Activated CD8-positive, alpha-beta T cell treated with anti-CD3 and anti-CD28 coated beads for 36 hours (primary cell): ENCODE measurements around the gene NGFR. TPM values are rescaled to one million over a fixed set of nuclear protein-coding genes. Genes with fewer than 3 reads are reported as not detected.

Source experiments
- ATAC-seq: fragments of 200-7000 bp; cut with Tn5 transposase; one replicate; pipeline ENCODE4 v1.10.0; 2021; ENCODE audit warnings: mild to moderate bottlenecking, moderate library complexity
- CTCF ChIA-PET: fragments of 350-600 bp; sonication (Branson Sonifier 250); formaldehyde crosslinking; loops from one replicate; lab custom pipeline; 2021; ENCODE audit warnings: antibody characterized with exemption; lab: Charles Lee
- POLR2A ChIA-PET: fragments of 350-600 bp; sonication (Branson Sonifier 250); formaldehyde crosslinking; loops from one replicate; lab custom pipeline; 2021; ENCODE audit warnings: antibody characterized with exemption; lab: Charles Lee
- DNase-seq: peaks from one replicate; pipeline ENCODE4 v3.0.0-alpha.2; 2020
- H3K27ac Mint-ChIP-seq: one replicate; pipeline ENCODE4 v1.8.0; 2021; ENCODE audit warnings: mild to moderate bottlenecking, mixed read lengths
- H3K27me3 Mint-ChIP-seq: one replicate; pipeline ENCODE4 v1.8.0; 2021; ENCODE audit warnings: mixed read lengths
- H3K36me3 Mint-ChIP-seq: one replicate; pipeline ENCODE4 v1.8.0; 2021; ENCODE audit warnings: low read depth, mixed read lengths
- H3K4me1 Mint-ChIP-seq: one replicate; pipeline ENCODE4 v1.8.0; 2021; ENCODE audit warnings: low read depth, mixed read lengths
- H3K4me3 Mint-ChIP-seq: one replicate; pipeline ENCODE4 v1.8.0; 2021; ENCODE audit warnings: mild to moderate bottlenecking, moderate library complexity, mixed read lengths
- H3K9me3 Mint-ChIP-seq: one replicate; pipeline ENCODE4 v1.8.0; 2021; ENCODE audit warnings: mixed read lengths
- CTCF ChIP-seq: fragments of 200-600 bp; IDR thresholded peaks from one replicate; pipeline ENCODE4 v1.8.0; 2022; ENCODE audit warnings: antibody characterized with exemption, mild to moderate bottlenecking
- intact Hi-C: fragments of 100-400 bp; cut with micrococcal nuclease; formaldehyde crosslinking; loops from one replicate; pipeline ENCODE4 v1.10.0; 2022
- total RNA-seq, 2 experiments: library from RNA; stranded (reverse); gene quantifications; one replicate each; pipeline ENCODE4 v1.2.3, GENCODE V29; 2021

Gene NGFR
- total RNA-seq, 2 experiments from 2014 or later = 0.09 TPM; not detected in 1

GRCh38 chr17:49494399-49494985 is 601 bp upstream of the NGFR start:
- Mint-ChIP-seq H3K4me1 (peaks cover 22% of the 10 kb centered on the region), H3K36me3 (no peaks in the 10 kb centered on the region), H3K9me3 (no peaks in the 10 kb centered on the region), H3K27ac (no peak overlapping the region), H3K4me3 (peak overlapping the region; percentile 60), H3K27me3 (peaks cover 52% of the 10 kb centered on the region)
- TF ChIP-seq CTCF = no peak
- no peak for DNase-seq
- ChIA-PET POLR2A (interaction anchor here (1.3 kb wide), 1 partner anchor 16 kb away, joined by 4 read pairs; no protein-coding TSS in a partner anchor), CTCF (interaction anchor here (1.8 to 6.9 kb wide), 5 partner anchors 8 to 153 kb away, joined by 4 to 81 read pairs (median 12); no protein-coding TSS in a partner anchor)
- intact Hi-C loops = loop anchor here (10.0 kb wide), 1 partner anchor 60 kb away; no protein-coding TSS in a partner anchor
- no peak for ATAC-seq

GRCh38 chr17:49495842-49496182 is 719 bp downstream of the NGFR start:
- no peak for TF ChIP-seq CTCF
- Mint-ChIP-seq H3K9me3 (no peaks in the 10 kb centered on the region), H3K4me1 (peaks cover 22% of the 10 kb centered on the region), H3K36me3 (no peaks in the 10 kb centered on the region), H3K27me3 (peaks cover 55% of the 10 kb centered on the region), H3K27ac (no peak overlapping the region), H3K4me3 (peak overlapping the region; percentile 63)
- POLR2A ChIA-PET = no interaction called here
- CTCF ChIA-PET = interaction anchor here (0.6 to 6.9 kb wide), 22 partner anchors 7 to 735 kb away, joined by 3 to 81 read pairs (median 5); partner anchors contain the start of gene PHB1
- ATAC-seq (no peak), DNase-seq (no peak)
- intact Hi-C loops = loop anchor here (10.0 kb wide), 1 partner anchor 59 kb away; no protein-coding TSS in a partner anchor

- H3K9me3 Mint-ChIP-seq = no peaks in the 10 kb centered on the region
- DNase-seq = peak; percentile 89
- POLR2A ChIA-PET = no interaction called here
- no peaks in the 10 kb centered on the region for H3K36me3 Mint-ChIP-seq
- H3K4me1 Mint-ChIP-seq = peaks cover 22% of the 10 kb centered on the region
- H3K27ac Mint-ChIP-seq = no peak overlapping the region
- peak; percentile 83 for ATAC-seq
- CTCF ChIA-PET = interaction anchor here (0.6 to 6.9 kb wide), 25 partner anchors 8 to 735 kb away, joined by 3 to 81 read pairs (median 4); partner anchors contain the start of gene PHB1
- intact Hi-C loops = loop anchor here (10.0 kb wide), 1 partner anchor 58 kb away; no protein-coding TSS in a partner anchor
- H3K27me3 Mint-ChIP-seq = peaks cover 59% of the 10 kb centered on the region
- TF ChIP-seq CTCF = peak; percentile 86
- peak overlapping the region; percentile 63 for H3K4me3 Mint-ChIP-seq
Observed at GRCh38 chr17:49496183-49496866, 1.2 kb downstream of the NGFR start.

GRCh38 chr17:49496867-49497147 is 1.7 kb downstream of the NGFR start:
- peak overlapping the region; percentile 63 for H3K4me3 Mint-ChIP-seq
- intact Hi-C loops = loop anchor here (10.0 kb wide), 1 partner anchor 58 kb away; no protein-coding TSS in a partner anchor
- no peak for TF ChIP-seq CTCF
- POLR2A ChIA-PET = no interaction called here
- DNase-seq = no peak
- no peaks in the 10 kb centered on the region for H3K36me3 Mint-ChIP-seq
- H3K27ac Mint-ChIP-seq = no peak overlapping the region
- H3K9me3 Mint-ChIP-seq = no peaks in the 10 kb centered on the region
- ATAC-seq = no peak
- CTCF ChIA-PET = interaction anchor here (0.8 to 6.9 kb wide), 22 partner anchors 8 to 736 kb away, joined by 3 to 81 read pairs (median 4); no protein-coding TSS in a partner anchor
- H3K27me3 Mint-ChIP-seq = peaks cover 59% of the 10 kb centered on the region
- peaks cover 22% of the 10 kb centered on the region for H3K4me1 Mint-ChIP-seq
